GM12865 (cell line): ENCODE data around the gene NF2.

ENCODE experiments used
- DNase-seq: peaks from one replicate; pipeline ENCODE4 v3.0.0; 2010; ENCODE audit warnings: low read depth
- H3K4me3 ChIP-seq: 2 replicates; pipeline ENCODE4 v1.5.1; 2011; ENCODE audit warnings: mild to moderate bottlenecking, low read depth, low read length, control low read depth
- TF ChIP-seq, protein P1 (sequence below): IDR thresholded peaks from 2 replicates; pipeline ENCODE4 v1.5.1; 2011; ENCODE audit warnings: low read length, control low read depth, low read depth, inconsistent platforms; ENCODE audit not compliant: insufficient read depth; ENCODE audit errors: missing control alignments

NF2 gene

DNA sequence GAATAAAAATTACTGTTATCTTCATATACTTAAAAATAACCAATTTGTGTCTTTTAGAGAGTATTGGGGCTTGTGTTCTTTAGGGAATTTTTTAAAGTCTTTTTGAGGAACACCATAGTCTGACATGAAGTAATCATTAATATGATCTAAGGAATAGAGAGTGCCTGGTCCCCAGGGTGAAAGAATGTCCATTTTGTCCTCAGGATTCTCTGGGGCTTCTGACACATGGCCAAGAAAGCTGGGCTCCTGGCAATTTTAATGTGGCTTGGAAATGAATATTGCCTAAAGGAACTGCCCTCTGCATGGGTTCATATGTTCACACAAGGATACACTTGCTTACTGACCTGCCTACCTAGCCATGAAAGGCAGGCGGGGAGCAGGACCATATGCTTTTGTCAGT is 33.7 kb downstream of the NF2 start:
- TF ChIP-seq, protein P1, sequence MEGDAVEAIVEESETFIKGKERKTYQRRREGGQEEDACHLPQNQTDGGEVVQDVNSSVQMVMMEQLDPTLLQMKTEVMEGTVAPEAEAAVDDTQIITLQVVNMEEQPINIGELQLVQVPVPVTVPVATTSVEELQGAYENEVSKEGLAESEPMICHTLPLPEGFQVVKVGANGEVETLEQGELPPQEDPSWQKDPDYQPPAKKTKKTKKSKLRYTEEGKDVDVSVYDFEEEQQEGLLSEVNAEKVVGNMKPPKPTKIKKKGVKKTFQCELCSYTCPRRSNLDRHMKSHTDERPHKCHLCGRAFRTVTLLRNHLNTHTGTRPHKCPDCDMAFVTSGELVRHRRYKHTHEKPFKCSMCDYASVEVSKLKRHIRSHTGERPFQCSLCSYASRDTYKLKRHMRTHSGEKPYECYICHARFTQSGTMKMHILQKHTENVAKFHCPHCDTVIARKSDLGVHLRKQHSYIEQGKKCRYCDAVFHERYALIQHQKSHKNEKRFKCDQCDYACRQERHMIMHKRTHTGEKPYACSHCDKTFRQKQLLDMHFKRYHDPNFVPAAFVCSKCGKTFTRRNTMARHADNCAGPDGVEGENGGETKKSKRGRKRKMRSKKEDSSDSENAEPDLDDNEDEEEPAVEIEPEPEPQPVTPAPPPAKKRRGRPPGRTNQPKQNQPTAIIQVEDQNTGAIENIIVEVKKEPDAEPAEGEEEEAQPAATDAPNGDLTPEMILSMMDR, result no peak
- no peak for DNase-seq
- no peak overlapping the region for H3K4me3 ChIP-seq

DNA sequence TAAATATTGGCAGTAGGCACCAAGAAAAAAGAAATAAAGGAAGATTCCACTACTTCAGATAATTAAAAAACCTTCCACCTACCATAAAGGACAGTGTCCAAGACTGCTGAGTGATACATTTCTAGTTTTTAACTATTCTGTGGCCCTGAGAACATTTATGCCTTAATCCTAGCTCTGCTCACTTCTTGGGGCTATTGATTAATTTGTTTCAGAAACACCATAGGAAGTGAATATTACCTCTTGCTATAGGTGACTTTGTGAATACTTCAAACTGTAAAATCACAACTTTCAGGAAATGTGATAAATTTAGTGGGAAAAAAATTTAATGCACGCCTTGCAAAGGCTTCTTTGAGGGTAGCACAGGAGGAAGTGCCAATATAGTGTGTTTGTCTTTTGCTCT is 35.2 kb downstream of the NF2 start:
- no peak for DNase-seq
- no peak overlapping the region for H3K4me3 ChIP-seq
- TF ChIP-seq, protein P1, result no peak

DNA sequence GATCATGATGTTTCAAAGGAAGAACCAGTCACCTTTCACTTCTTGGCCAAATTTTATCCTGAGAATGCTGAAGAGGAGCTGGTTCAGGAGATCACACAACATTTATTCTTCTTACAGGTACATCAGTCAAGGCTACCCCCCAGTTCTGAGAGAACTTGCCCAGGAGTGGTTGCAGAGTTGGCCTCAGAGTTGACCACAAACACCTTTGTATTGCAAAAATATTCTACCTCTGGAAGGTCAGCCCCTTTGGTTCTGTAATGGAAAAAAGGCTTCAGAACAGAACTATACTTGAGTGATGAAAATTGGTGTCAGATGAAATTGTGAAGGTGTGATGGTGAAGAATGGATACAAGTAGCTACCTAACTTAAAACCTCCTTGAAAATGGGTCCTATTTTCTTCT is 35.7 kb downstream of the NF2 start:
- TF ChIP-seq, protein P1, result no peak
- no peak overlapping the region for H3K4me3 ChIP-seq
- no peak for DNase-seq

DNA sequence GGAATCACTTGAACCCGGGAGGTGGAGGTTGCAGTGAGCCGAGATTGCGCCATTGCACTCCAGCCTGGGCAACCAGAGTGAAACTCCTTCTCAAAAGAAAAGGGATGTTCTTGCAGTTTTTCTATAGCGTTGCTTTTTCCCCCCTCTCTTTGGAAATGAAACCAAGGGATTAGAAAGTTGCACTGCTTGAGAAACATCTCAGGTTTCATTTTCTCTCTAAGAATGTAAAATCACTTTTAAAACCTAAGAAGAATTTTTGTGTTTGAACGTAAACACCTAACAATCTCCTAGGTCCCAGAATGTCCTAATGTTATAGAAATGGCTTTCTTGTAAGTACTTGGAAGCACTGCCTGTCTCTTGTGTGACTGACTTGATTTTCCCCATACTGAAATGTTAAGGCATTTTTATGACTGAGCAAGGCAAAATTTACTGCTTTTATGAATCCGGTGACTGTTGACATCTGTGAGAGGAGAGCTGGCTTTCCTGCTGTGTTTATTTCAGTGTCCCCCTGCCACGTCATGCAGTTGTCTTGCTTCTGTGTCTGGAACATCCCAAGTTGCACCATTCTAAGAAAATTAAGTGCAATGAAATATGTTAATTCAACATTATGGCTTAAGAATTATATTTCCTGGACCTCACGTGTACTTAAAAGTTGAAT is 37.7 kb downstream of the NF2 start:
- TF ChIP-seq, protein P1, result no peak
- no peak overlapping the region for H3K4me3 ChIP-seq
- DNase-seq, result no peak

DNA sequence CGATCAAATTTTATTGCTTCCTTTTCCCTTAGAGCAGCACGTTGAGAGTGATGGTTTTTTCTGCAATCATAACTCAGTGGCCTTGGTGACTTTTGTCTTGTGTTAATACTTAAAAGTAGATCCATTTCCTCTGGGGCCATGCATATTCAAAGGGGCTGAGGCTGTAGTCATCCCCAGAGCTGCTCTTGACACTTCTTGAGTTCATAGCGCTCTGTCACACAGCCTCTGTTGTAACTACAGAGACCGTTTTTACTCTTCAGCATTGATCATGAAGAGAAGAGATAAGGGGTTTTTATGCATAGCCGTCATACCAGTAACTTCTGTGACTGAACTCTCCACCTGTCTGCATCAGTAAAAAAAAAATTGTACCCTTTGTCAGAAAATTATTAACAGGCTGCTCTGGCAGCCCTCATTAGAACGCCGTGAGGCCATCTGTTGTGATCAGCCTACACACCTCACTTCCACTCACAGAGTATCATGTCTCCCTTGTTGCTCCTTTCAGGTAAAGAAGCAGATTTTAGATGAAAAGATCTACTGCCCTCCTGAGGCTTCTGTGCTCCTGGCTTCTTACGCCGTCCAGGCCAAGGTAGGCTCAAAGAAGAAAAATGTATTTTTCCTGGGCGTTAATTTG is 38.4 kb downstream of the NF2 start:
- TF ChIP-seq, protein P1, result no peak
- no peak overlapping the region for H3K4me3 ChIP-seq
- peak; percentile 27 for DNase-seq

DNA sequence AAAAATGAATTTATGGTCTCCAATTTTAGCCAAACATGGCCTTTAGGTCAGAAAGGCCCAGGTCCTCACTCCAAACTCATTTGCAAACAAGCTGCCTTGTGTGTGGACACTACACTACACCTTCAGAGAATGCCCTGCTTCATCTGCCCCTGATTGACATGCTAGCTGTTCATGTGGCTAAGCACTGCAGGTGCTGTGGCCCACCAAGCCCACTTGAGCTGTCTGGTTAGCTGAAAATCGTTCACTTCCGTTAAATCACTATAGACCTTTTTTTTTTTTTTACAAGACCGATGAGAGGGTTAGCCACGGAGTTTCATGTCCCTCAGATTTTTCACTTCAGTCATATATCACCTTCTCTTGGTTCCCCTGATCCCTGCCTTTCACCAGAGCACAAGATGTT is 39.3 kb downstream of the NF2 start:
- peak; percentile 67 for DNase-seq
- TF ChIP-seq, protein P1, result no peak
- H3K4me3 ChIP-seq, result no peak overlapping the region
